Measurements from ENCODE around the gene ZC2HC1C. TPM values are rescaled to one million over a fixed set of nuclear protein-coding genes. Genes with fewer than 3 reads are reported as not detected.

ZC2HC1C gene
- total and polyA plus RNA-seq, 2 of the 13 experiments (the other 11 are each of a cell fraction or from before 2014, with no cell fraction given): 3.3 to 3.5 TPM

GRCh38 chr14:75050852-75051555 is 18.4 kb upstream of the ZC2HC1C start, which contains the start of gene MLH3 (continued):
- TF ChIP-seq, protein P1, sequence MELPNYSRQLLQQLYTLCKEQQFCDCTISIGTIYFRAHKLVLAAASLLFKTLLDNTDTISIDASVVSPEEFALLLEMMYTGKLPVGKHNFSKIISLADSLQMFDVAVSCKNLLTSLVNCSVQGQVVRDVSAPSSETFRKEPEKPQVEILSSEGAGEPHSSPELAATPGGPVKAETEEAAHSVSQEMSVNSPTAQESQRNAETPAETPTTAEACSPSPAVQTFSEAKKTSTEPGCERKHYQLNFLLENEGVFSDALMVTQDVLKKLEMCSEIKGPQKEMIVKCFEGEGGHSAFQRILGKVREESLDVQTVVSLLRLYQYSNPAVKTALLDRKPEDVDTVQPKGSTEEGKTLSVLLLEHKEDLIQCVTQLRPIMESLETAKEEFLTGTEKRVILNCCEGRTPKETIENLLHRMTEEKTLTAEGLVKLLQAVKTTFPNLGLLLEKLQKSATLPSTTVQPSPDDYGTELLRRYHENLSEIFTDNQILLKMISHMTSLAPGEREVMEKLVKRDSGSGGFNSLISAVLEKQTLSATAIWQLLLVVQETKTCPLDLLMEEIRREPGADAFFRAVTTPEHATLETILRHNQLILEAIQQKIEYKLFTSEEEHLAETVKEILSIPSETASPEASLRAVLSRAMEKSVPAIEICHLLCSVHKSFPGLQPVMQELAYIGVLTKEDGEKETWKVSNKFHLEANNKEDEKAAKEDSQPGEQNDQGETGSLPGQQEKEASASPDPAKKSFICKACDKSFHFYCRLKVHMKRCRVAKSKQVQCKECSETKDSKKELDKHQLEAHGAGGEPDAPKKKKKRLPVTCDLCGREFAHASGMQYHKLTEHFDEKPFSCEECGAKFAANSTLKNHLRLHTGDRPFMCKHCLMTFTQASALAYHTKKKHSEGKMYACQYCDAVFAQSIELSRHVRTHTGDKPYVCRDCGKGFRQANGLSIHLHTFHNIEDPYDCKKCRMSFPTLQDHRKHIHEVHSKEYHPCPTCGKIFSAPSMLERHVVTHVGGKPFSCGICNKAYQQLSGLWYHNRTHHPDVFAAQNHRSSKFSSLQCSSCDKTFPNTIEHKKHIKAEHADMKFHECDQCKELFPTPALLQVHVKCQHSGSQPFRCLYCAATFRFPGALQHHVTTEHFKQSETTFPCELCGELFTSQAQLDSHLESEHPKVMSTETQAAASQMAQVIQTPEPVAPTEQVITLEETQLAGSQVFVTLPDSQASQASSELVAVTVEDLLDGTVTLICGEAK (IDR thresholded peaks at IDR 0.05): no peak
- TF ChIP-seq, protein P1 (CRISPR knock-in tag; IDR thresholded peaks at IDR 0.05): peak; percentile 54; the same call in 1 of the 2 replicates
- TF ChIP-seq, protein P2, sequence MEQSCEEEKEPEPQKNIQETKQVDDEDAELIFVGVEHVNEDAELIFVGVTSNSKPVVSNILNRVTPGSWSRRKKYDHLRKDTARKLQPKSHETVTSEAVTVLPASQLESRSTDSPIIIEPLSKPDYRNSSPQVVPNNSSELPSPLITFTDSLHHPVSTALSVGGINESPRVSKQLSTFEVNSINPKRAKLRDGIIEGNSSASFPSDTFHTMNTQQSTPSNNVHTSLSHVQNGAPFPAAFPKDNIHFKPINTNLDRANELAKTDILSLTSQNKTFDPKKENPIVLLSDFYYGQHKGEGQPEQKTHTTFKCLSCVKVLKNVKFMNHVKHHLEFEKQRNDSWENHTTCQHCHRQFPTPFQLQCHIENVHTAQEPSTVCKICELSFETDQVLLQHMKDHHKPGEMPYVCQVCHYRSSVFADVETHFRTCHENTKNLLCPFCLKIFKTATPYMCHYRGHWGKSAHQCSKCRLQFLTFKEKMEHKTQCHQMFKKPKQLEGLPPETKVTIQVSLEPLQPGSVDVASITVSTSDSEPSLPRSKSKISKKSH (CRISPR knock-in tag; IDR thresholded peaks at IDR 0.05; ENCODE audit: borderline replicate concordance): peak; percentile 52; the same call in 1 of the 2 replicates
- TF ChIP-seq CERS6 (CRISPR knock-in tag; IDR thresholded peaks at IDR 0.05) (peak; percentile 76; the same call in 1 of the 2 replicates), REST (IDR thresholded peaks at IDR 0.05; ENCODE audit: borderline replicate concordance in 1 of 2, low read depth in 1 of 2, low read length in 2 of 2) (no peak; a peak in 1 of 4 replicates), TCF7 (IDR thresholded peaks at IDR 0.05; ENCODE audit: low read depth) (no peak), NRL (CRISPR knock-in tag; IDR thresholded peaks at IDR 0.05; ENCODE audit: borderline replicate concordance) (peak; percentile 78; the same call in 1 of the 2 replicates), ZMAT3 (CRISPR knock-in tag; conservative IDR thresholded peaks at IDR 0.05) (peak; percentile 92; the same call in 1 of the 2 replicates), STAG1 (CRISPR knock-in tag; IDR thresholded peaks at IDR 0.05) (no peak), ZSCAN29 (CRISPR knock-in tag; conservative IDR thresholded peaks at IDR 0.05) (no peak)
- TF ChIP-seq, protein P3, sequence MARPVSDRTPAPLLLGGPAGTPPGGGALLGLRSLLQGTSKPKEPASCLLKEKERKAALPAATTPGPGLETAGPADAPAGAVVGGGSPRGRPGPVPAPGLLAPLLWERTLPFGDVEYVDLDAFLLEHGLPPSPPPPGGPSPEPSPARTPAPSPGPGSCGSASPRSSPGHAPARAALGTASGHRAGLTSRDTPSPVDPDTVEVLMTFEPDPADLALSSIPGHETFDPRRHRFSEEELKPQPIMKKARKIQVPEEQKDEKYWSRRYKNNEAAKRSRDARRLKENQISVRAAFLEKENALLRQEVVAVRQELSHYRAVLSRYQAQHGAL (CRISPR knock-in tag; IDR thresholded peaks at IDR 0.05; ENCODE audit: not compliant biosample characterization): peak; percentile 6
